Endometrial microvascular endothelial cells (primary cell): ENCODE data around the gene MC1R. TPM values are rescaled to one million over a fixed set of nuclear protein-coding genes. Genes with fewer than 3 reads are reported as not detected.
"Not testable (repeated sequence)": the region's sequence is repeated elsewhere in the genome, so short reads cannot be mapped to it uniquely, and the experiment has no call there.

Experiments
- in situ Hi-C: cut with HindIII; loops from 2 replicates; pipeline ENCODE4 v1.10.0; 2017; ENCODE audit warnings: low sequenced_read_pairs, low pct_unique_long_range_greater_than_20kb; ENCODE audit errors: inconsistent ontology term
- total RNA-seq: library from RNA; depleted of rRNA; stranded (reverse); fragments of >200 nt; gene quantifications from one replicate; pipeline ENCODE4 v1.2.3, GENCODE V29; 2015; ENCODE audit errors: inconsistent ontology term

Gene MC1R
- total RNA-seq, 1 donor from 2014 or later: 2.0 TPM

DNA sequence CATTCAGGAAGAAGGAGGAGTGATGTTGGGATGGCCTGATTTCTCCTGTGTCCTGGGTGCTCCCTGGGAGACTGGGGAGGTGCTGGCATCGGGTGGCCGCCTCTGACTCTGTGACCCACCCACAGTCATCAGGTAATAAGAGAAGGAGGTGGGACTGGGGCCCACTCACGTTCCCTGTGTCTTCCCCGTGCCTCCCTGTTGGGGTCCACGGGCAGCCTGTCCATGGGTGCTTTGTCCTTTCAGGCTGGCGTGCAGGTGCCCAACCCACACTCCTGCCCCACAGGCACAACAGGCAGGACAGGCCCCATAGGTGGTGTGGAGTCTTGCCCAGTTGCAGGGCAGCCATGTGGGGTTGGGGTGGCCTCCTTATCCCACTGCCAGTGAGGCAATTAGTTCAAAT, 33.9 kb downstream of the MC1R start:
- in situ Hi-C loops: no loop called here

DNA sequence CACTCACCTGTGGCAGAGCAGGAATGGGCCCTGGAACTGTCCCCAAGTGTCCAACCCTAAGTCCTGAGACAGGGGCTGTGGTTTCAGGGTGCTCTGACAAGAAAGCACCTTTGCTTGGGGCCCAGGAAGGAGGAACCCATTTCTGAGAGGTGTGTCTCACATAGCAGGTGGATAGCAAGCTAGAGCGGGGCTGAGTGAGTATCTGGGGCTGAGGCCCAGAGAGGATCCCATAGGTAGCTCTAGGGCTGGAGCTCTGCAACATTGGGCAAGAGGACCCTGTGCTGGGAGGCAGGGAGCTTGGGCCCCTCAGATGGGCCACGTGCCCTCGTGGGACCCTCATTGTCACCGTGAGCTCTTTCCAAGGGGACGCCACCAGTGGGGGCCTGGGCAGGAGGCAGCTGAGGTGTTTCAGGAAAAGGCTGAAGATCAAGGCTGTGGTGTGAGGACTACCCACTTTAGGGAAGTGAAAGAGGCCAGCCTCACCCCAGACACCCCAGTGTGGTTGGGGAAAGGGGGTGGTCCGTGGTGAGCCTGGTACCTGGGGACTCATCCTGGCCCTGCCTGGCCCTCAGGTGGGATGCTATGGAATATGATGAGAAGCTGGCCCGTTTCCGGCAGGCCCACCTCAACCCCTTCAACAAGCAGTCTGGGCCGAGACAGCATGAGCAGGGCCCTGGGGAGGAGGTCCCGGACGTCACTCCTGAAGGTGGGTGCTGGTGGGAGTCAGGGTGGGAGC, 35.2 kb downstream of the MC1R start:
- in situ Hi-C loops: no loop called here

DNA sequence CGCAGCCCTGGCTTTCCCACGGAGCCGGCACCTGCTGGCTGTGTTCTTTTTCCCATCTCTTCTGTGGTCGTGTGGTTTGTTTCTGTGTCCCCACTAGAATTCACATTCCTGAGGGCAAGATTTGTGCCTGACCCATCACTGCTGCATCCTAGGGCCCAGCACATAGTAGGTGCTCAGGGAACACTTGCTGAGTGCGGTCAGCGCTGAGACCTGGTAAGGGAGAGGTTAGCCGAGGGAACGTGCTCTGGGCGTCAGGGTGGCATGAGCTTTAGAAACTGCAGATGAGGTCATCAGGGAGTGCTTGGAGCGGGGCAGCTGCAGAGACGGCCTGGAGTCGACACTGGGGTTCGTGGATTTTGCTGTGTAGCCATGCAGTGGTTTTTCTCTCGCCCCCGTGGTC, 35.8 kb downstream of the MC1R start:
- in situ Hi-C loops: no loop called here

DNA sequence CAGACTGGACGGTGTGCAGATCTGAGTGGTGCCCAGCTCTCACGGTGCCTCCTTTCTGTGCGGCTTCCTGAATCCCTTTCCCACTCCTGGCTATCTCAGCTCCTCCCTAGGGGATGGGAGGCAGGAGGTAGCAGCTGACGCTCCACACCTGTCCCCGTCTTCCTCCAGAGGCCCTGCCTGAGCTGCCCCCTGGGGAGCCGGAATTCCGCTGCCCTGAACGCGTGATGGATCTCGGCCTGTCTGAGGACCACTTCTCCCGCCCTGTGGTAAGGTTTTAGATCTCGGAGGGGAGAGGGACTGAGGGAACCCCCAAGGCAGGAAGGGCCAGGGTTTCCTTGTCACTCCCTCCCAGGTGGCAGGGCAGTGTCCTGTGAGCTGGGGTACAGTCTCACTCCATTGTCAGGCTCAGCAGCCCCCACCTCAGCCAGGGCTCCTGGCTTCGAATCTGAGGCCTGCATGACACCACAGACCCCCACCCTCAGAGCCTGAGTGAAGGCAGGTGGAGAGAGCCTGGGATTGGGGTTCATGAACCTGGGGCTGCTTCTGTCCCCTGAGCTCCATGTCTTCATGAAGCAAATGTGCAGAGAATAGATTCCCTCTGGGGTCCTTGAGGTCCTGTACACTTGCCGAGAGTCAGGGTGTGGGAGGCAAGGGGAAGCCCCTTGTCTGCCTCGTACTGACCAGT, 36.5 kb downstream of the MC1R start:
- in situ Hi-C loops: no loop called here

GRCh38 chr16:89956505-89957215, 38.0 kb downstream of the MC1R start:
- in situ Hi-C loops: no loop called here

GRCh38 chr16:89957216-89957785, 38.6 kb downstream of the MC1R start:
- in situ Hi-C loops: no loop called here

DNA sequence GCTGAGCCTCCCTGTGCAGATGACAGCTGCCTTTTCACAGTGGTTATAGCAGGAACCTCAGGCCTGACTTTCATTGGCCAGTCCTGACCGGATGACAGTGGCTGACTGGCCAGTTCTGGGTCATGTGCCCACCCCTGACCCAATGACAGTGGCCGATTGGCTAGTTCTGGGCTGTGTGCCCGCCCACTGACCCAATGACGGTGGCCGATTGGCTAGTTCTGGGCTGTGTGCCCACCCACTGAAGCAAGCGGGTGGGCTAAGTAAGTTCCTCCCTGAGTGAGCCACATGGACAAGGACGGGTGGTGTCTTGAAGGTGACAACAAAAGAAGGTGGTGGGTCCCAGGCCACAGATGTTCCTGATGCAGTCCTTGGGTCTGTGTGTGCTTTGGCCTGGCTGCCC, 39.4 kb downstream of the MC1R start:
- in situ Hi-C loops: no loop called here

DNA sequence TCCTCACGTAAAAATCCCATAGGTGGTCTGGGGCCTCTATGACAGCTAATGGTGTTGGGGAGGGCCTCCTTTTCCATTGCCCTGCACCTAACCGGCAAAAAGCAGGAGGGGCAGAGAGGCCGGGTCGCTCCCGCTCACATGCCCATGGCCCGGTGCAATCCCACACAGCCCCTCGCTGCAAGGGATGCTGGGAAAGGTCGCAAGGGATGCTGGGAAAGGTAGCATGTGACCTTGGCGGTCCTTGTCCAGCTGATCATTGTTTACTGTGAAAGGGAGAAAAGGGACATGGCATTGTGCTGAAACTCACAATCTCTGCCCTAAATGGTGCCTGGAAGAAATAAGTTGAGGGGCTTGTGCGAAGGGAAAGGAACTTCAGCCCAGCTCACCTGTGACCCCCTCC, 39.9 kb downstream of the MC1R start:
- in situ Hi-C loops: no loop called here

- in situ Hi-C loops: no loop called here
These were observed 42.3 kb downstream of the MC1R start for GRCh38 chr16:89960966-89961365.

GRCh38 chr16:89961920-89962319, 43.3 kb downstream of the MC1R start:
- in situ Hi-C loops: no loop called here

- in situ Hi-C loops: no loop called here
These were observed 44.3 kb downstream of the MC1R start for GRCh38 chr16:89962754-89963498.

DNA sequence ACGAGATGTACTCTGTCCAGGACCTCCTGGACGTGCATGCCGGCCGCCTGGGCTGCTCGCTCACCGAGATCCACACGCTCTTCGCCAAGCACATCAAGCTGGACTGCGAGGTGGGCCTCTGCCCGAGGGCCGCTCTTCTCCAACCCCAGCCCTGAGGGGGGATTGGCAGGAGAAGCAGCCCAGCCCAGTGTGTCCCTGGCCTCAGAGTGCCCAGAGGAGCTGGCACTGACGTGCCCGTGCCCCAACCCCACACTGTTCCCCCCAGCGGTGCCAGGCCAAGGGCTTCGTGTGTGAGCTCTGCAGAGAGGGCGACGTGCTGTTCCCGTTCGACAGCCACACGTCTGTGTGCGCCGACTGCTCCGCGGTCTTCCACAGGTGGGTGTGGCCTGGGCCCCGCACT, 45.5 kb downstream of the MC1R start:
- in situ Hi-C loops: no loop called here

- in situ Hi-C loops: no loop called here
These were observed 47.0 kb downstream of the MC1R start for GRCh38 chr16:89965447-89966225.

DNA sequence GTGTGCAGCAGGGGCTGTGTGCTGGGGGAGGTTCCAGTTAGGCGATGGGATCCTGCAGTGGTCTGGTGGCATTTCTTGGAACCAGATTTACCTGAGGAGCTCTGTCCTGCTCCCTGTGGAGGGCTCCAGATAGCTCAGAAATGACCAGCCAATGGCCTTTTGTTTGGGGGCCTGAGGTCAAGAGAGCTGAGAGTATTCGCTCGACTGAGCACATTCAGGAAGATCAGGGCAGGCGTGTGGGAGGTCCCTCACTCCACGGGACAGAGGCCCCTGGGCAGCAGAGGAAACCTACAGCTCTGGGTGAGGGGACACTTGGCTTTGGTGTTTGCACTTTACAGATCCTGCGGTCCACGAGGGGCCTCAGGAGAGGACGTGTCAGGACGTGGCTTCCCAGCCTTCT, 48.1 kb downstream of the MC1R start:
- in situ Hi-C loops: no loop called here

DNA sequence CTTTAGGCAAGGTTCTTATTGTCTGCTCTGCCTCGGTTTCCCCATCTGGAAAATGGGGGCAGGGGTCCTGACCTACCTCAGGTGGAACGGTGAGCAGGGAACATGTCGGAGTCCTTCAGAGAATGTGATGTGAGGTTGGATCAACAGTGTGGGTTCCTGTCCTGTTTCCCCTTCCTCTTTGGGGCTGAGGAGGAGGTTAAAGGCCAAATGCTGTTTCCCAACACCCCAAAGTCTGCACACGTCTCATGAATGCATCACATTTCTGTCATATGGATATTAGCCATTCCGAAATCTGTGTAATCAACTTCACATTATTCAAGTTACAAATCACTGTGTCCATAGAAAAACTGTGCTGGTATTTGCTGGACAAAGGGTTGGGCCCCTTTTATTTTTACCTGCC, 48.8 kb downstream of the MC1R start:
- in situ Hi-C loops: not testable (repeated sequence)

DNA sequence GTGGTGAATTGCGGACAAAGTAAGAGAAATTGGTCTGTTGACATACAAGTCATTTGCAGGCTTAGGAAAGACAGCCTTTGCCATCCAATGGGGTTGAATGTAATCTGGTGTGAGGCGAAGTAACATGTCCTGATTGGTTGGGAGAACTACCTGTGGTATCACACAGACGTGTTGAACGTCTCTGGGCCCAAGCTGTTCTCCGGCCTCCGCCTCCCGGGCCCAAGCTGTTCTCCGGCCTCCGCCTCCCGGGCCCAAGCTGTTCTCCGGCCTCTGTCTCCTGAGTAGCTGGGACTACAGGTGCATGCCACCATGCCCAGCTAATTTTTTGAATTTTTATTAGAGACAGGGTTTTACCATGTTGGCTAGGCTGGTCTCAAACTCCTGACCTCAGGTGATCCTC, 49.4 kb downstream of the MC1R start:
- in situ Hi-C loops: not testable (repeated sequence)

DNA sequence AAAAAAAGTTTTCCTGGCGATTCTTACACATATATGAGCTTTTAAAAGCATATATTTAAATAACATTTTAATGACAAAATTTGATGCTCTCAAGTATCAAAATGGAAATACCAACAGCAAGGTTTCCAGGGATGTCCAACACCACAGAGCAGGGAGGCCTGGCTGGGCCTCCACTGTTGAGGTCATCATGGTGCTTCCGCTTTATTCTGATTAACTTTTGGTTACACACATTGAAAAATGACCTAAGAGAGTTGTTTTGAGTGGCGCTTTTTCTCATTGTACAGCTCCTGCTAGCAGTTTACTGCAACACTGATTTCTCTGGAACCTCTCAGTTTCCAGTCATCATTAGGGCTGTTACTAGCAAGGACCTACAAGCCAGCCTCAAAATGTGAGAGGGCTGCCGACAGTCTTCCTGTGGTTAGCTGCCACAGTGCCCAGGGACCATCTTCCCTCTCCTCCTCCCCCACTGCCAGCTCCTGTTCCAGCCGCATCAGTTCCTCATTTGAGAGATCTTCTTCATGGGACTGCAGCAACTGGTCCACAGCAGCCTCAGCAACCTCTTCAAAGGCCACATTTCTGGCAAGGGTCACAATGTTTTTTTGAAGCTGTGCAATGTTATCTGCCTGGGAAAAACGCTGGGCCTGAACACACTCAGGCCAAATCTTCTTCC, 51.2 kb downstream of the MC1R start:
- in situ Hi-C loops: no loop called here
